ENCODE results near the gene GRB10.

GRB10 gene

GRCh38 chr7:50632561-50633413 lies 149.9 kb downstream of the GRB10 start:
- DNase-seq (ENCODE audit: low read depth) = peak; percentile 45

- DNase-seq (ENCODE audit: low read depth) = no peak
Measured at GRCh38 chr7:50631639-50632038, 151.1 kb downstream of the GRB10 start.

GRCh38 chr7:50631100-50631499 lies 151.6 kb downstream of the GRB10 start:
- no peak for DNase-seq (ENCODE audit: low read depth)

GRCh38 chr7:50629238-50629901 lies 153.3 kb downstream of the GRB10 start:
- DNase-seq (ENCODE audit: low read depth) = no peak

DNA sequence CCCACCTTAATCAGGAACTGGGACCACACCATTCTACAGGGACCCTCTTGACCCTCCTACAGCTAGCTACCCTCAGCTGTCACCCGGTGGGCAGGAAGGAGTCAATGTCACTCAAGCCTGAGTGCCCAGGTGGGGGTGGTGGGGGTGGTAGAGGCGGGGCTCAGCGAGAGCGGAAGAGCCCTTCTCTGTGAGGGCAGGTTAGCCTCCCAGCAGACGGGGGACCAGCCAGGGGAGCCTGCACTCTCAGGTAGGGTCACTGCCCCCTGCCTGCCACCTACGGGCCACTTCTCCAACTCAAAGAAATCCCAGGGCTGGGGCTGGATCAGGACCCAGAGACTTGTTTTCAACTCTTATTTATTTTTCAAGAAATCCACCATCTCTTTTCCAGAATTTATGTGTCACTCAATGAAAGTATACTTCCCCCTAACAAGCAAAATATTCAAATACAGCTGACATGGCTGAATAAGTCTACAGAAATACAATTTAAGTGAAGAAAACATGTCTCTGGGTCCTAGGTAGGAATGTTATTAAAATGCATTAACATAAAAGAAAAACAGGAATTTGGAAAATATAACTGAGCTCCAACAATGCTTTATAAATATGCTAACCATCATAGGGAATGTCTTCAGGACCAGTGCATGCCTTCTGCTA lies 154.1 kb downstream of the GRB10 start:
- no peak for DNase-seq (ENCODE audit: low read depth)

DNA sequence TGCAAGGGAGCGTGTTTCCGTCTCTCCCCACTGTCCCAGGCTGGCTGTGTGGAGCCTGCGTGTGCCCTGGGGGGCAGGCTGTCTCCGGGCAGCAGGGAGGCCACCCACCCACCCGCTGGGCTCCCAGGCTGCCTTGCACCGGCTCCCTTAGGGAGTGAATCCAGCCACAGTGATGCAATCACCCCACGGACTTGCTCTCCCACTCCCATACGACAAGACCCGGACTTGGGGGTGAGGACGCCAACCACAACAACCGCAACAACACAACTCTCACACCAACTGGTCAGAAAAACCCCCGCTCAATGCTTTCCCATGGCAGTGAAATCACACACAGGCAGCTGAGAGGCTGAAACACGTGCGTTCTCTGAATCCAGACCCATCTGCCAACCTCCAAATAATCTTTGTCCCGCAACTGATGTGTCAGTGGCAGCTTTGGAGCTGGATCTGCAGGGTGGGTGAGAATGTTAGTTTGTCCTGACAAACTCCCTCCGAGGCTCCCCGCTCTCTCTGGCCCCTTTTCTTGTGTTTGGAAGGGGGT lies 154.8 kb downstream of the GRB10 start:
- no peak for DNase-seq (ENCODE audit: low read depth)

- no peak for DNase-seq (ENCODE audit: low read depth)
Measured at GRCh38 chr7:50626286-50626685, 156.4 kb downstream of the GRB10 start.

- no peak for DNase-seq (ENCODE audit: low read depth)
Measured at GRCh38 chr7:50625360-50625759, 157.3 kb downstream of the GRB10 start.

GRCh38 chr7:50622821-50623220 lies 159.9 kb downstream of the GRB10 start:
- DNase-seq (ENCODE audit: low read depth) = no peak

DNA sequence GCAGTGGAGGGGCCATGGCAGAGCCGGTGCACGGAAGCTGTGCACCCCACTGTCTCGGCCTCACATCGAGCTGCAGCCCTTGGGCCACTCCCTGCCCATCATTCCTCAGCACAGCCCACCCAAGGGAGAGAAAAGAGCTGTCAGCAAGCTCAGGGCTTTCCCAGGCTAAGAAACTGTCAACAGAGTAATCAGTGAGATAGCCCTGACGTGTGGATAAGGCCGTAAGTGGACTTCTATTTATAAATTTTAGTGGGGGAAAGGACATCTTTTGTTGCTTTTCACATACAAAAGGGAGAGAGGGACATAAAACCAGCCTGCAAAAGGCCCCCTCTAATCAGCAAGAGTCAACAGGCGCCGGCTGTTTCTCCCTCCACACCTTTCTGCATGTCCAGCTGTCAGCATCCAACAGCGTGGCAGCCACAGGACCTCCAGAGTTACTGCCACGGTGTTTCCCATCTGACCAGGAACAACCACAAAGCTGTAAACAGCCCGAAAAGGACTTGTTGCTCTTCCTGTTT lies 160.7 kb downstream of the GRB10 start:
- no peak for DNase-seq (ENCODE audit: low read depth)

DNA sequence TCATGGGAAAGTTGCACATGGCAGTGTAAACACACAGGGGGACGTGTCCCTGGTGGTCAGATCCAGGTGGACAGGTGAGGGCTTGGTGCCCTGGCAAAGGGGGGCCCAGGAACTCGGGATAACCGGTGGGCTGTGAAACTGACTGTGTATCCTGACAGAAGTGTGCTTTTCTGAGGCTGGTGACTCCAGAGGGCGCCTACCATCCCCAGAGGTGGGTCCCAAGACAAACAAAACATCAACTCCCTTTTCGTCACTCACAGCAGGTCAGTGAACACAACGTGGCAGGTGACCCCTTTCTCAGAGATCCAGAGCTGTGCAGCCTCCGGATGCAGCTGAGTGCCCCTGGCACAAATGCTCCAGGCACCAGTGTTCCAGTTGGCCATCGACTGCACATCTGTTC lies 161.5 kb downstream of the GRB10 start:
- DNase-seq (ENCODE audit: low read depth) = no peak

GRCh38 chr7:50620433-50620832 lies 162.3 kb downstream of the GRB10 start:
- DNase-seq (ENCODE audit: low read depth) = no peak

GRCh38 chr7:50619684-50620083 lies 163.0 kb downstream of the GRB10 start:
- DNase-seq (ENCODE audit: low read depth) = no peak

- DNase-seq (ENCODE audit: low read depth) = no peak
Measured at GRCh38 chr7:50618281-50618680, 164.4 kb downstream of the GRB10 start.

DNA sequence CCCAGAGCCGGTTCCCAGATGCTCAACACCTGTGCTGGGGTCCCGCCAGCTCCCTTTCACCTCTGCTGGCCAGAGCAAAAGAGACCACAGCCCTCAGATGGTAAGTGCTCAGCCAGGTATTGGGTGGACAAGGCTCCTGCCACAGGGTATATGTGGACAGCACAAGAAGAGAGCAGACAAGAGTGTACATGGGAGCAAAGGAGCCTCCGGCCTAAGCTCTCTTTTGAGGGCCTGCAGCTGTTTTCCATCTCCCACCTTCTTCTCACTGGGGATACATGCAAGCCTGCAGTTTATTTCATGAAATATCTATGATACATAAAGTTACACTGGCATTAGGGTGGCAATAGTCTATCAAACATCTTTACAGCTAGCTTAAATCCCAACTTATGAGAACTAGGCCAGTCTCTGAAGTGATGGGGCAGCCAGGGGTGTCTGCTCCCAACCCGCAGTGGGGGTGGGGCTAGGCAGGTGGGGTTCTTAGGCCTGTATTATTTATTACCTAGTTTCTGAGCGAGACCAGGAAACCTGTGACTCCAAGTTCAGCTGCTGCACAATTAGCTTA lies 167.1 kb downstream of the GRB10 start:
- DNase-seq (ENCODE audit: low read depth) = no peak

DNA sequence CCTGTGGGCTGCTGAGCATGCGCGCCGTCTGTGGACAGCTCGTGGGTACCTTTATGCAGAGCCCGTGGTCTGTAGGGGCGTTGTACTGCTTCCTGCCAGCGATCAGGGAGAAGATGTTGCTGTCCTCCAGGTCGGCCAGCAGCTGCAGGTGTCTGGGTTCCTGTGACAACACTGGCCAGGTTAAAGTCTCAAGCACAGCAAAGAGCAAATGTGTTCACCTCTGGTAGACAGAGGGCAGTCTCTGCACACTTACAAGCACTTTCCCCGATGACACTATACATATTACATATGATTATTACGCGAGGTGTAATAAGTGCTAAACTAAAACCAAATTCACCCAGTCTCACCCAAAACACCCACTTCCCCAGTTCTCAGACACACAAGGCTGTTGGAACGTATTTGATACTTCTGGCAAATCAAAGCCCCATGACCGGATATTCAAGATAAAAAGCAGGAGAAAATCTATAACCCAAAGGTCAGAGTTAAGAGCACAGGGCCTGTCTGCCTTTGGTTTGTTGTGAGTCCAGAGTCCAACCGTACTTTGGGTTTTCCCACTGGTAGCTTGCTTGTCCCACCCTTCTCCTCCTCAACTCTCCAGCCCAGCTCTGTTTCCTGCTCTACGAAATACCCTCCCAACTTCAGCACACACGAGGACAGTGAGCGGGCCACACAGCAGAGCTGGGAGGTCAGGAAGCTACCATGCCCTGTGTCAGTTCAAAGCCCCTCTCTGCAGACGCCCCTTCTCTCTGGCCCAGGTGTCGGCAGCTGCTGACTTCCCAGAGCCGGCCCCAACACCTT lies 167.8 kb downstream of the GRB10 start:
- no peak for DNase-seq (ENCODE audit: low read depth)

- no peak for DNase-seq (ENCODE audit: low read depth)
Measured at GRCh38 chr7:50613473-50613872, 169.2 kb downstream of the GRB10 start.

GRCh38 chr7:50612704-50613103 lies 170.0 kb downstream of the GRB10 start:
- no peak for DNase-seq (ENCODE audit: low read depth)

DNA sequence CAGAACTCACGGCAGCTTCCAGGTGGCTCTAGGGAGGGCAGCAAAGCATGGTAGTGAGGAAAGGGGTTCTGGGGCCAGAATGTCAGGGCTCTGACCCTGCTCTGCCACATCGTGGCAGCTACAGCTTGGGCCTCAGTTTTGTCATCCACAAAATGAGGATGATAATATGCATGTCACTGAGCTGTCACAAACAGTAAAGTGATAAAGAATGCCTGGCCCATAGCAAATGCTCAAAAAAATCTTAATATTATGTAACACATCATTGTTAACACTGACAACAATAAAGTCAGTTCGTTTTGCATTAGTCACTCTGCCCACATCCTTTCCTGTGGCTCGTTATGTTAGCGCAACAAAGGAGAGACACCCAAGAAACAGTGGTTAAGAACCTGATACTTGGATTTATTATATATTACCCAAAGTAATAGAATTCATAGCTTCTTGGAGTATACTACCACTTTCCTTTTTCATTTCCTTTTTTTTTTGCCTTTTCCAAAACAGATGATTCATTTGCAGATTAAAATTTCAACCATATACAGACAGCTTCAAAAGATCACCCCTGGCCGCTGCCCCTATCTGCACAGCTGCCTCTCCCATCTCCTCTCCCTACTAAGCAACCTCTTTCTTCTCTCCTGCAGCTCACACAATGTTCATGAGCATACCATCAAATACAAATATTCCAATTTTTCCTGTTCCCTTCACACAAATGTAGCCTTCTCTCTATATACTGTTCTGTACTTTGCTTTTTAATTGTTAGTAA lies 172.0 kb downstream of the GRB10 start:
- peak; percentile 48 for DNase-seq (ENCODE audit: low read depth)

- no peak for DNase-seq (ENCODE audit: low read depth)
Measured at GRCh38 chr7:50608196-50608906, 174.3 kb downstream of the GRB10 start.
